Islet of Langerhans (tissue), 1 donor: ENCODE measurements around the gene ARGLU1.

Experiments used
- FAIRE-seq: peaks from one replicate; lab custom pipeline; 2011; peaks lifted over from hg19 to GRCh38; lab: Jason Lieb, UNC

The ARGLU1 gene

DNA sequence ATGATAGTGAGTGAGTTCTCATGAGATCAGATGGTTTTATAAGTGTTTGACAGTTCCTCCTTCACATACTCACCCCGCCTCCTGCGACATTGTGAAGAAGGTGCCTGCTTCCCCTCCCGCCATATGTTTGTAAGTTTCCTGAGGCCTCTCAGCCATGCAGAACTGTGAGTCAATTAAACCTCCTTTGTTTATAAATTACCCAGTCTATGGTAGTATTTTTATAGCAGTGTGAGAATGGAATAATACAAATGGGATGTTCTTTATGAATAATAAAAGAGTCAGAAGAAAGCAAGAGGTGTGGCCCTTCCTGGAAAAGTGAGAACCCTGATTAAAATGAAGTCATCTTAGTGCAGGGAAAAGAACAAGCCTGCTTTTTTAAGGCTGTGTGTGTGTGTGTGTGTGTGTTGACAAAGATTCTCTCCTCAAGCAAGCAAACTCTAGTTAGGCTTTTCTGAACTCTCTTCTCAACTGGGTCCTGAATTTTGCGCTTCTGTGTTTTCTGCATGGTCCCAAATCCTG lies 18.8 kb upstream of the ARGLU1 start:
- FAIRE-seq: no peak

DNA sequence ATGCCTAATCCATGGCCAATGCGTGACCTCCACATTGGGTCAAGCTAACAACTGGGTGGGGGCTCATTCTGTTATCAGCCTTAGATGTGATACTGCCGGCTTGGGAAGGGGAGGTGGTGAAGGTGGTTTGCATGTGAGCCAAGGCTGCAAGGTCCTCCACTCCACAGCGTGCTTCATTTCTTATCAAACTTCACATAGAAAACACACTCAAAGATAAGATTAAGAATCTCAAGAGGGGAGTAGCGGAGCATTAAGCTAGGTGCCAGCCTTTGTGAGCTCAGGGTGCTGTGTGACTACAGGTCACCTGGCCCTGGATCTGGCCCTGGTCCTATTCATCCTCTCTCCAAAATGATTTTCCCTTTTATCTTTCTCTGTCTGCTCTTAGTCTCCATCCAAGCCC lies 13.3 kb upstream of the ARGLU1 start:
- no peak for FAIRE-seq

DNA sequence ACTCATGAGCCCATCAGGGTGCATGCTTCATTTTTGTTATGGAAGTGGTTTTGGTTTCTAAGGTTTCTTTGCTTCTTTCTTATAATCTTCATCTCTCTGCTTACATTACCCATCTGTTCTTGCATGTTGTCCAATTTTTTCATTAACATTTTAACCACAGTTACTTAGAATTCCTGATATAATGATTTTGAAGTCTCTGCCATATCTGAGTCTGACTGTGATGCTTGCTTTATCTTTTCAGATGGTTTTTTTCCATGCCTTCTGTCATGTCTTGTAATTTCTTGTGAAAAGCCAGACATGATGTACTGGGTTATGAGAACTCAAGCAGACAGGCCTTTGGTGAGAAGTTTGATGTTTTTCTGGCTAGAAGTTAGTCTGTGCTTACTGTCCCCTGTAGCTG lies 8.0 kb upstream of the ARGLU1 start:
- no peak for FAIRE-seq

- FAIRE-seq: no peak
Measured at GRCh38 chr13:106573868-106574267, 5.9 kb upstream of the ARGLU1 start.

- FAIRE-seq: no peak
Measured at GRCh38 chr13:106573284-106573846, 5.4 kb upstream of the ARGLU1 start.

GRCh38 chr13:106570299-106570852 lies 2.4 kb upstream of the ARGLU1 start:
- no peak for FAIRE-seq

DNA sequence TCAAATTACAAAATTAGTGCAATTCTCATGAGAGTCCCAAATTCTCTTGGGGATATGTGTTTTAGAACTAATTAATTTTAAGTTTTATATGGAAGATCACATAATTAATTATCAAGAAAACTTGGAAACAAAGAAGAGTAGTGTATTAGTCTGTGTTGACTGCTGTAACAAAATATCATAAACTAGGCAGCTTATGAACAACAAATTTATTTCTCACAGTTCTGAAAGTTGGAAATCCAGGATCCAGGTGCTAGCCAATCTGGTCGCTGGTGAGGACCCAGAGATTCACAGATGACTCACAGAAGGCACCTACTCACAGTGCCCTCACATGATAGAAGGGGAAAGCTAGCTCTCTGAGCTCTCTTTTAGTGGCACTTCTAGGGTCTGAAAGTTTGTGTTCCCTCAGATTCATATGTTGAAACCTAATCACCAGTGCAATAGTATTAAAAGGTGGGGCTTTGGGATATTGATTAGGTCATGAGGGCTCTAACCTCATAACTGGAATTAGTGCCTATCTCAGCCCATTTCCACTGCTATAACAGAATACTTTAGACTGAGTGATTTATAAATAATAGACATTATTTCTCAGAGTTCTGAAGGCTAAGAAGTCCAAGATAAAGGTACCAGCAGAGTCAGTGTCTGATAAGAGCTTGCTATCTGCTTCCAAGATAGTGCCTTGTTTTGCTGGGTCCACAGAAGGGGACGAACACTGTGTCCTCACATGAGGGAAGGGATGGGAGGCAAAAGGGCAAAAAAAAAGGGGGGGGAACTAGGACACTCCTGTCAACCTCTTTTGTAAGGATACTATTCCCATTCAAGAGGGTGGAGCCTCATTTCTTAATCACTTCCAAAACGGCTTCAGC lies 1.5 kb upstream of the ARGLU1 start:
- FAIRE-seq: no peak

- FAIRE-seq: no peak
Measured at GRCh38 chr13:106568299-106569003, 514 bp upstream of the ARGLU1 start.

- FAIRE-seq: peak; percentile 65
Measured at GRCh38 chr13:106566641-106567473, 1.1 kb downstream of the ARGLU1 start.

GRCh38 chr13:106565127-106565775 lies 2.7 kb downstream of the ARGLU1 start:
- no peak for FAIRE-seq

GRCh38 chr13:106562301-106562700 lies 5.6 kb downstream of the ARGLU1 start:
- no peak for FAIRE-seq

- FAIRE-seq: peak; percentile 13
Measured at GRCh38 chr13:106561551-106562170, 6.3 kb downstream of the ARGLU1 start.

DNA sequence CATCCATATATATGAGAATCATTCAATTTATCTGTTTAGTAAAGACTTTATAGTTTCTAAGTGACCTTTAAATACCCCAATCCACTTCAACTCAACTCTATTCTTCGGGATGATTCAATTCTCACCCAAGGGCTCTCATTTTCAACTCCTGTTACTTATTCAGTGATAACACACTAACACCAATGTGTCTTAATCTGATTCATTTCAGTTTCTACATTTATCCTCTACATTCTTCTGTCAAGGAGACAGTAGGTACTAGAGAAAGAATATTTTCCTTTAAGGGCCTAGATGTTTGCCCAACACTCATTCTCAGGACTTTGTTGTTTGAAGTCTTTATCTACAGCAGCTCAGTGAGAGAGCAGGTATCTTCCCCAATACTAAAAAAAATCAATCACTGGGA lies 7.1 kb downstream of the ARGLU1 start:
- FAIRE-seq: no peak

DNA sequence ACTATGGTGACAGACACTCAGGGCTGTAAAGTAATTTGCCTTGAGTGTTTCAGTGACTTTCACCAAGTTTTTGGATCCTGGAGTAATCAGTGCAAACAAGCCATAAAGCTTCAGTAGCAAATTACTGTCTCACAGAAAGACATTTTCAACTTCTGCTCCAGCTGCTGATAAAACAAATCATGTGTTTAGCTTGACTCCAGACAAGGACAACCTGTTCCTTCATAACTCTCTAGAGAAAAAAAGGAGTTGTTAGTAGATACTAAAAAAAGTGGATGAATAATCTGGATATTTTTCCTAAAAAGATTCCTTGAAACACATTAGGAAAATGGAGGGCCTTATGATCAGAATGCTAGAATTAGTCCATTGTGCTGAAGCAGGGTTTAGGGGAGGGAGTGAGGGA lies 9.4 kb downstream of the ARGLU1 start:
- FAIRE-seq: no peak

- FAIRE-seq: no peak
Measured at GRCh38 chr13:106555631-106556328, 12.2 kb downstream of the ARGLU1 start.

GRCh38 chr13:106551751-106552150 lies 16.2 kb downstream of the ARGLU1 start:
- FAIRE-seq: no peak

- no peak for FAIRE-seq
Measured at GRCh38 chr13:106551350-106551749, 16.6 kb downstream of the ARGLU1 start.

GRCh38 chr13:106550570-106551135 lies 17.3 kb downstream of the ARGLU1 start:
- no peak for FAIRE-seq

DNA sequence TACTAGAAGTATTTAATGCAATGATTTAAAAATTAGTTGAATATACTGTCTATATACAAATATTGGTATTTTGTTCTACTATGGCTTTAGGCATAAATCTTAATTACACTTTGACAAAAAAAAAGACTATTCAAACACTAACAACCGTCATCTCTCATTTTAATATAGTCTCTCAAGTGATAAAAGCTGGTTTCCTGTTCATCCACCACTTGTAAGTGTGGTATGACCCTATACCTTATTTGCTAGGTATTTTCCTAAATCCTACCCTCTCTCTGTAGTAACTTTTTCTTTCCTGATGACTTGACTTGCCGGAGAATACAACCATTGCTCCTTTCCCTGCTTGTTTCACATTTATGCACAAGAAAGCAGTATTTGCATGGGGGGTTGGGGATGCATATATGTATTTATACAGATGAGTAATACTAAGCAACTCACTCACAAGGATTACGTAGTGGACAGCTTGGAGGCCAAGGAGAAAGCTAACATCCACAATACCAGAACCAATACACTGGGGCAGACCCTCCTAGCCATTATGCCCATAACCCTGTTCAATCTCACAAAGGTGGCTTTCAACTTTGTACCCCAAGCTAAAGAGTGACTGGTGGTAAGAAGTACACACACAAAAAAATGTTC lies 19.8 kb downstream of the ARGLU1 start:
- no peak for FAIRE-seq
